OCI-LY1 (cell line): ENCODE measurements around the gene C5orf24.
A peak's percentile ranks its signal among the peaks of the same experiment; 100 is the strongest.

ENCODE experiments used
- H2AFZ ChIP-seq: fragments of 200-600 bp; sonication (generic), shearing (Covaris generic); 2 replicates; pipeline ENCODE4 v1.6.0; 2014; ENCODE audit warnings: antibody characterized with exemption, mild to moderate bottlenecking, low read length
- H3F3A ChIP-seq: fragments of 200-600 bp; sonication (generic), shearing (Covaris generic); 2 replicates; pipeline ENCODE4 v1.6.0; 2014; ENCODE audit warnings: mild to moderate bottlenecking, antibody characterized with exemption, low read length, moderate library complexity; ENCODE audit not compliant: insufficient read depth
- H3K27ac ChIP-seq: fragments of 200-600 bp; sonication (generic); 2 replicates; pipeline ENCODE4 v1.5.1; 2014; ENCODE audit warnings: low read length, mixed run types, mild to moderate bottlenecking, low read depth; ENCODE audit not compliant: poor library complexity, severe bottlenecking
- H3K27me3 ChIP-seq: fragments of 200-600 bp; sonication (generic); 2 replicates; pipeline ENCODE4 v1.6.0; 2014; ENCODE audit warnings: antibody characterized with exemption, mild to moderate bottlenecking, low read length, moderate library complexity; ENCODE audit not compliant: insufficient read depth
- H3K36me3 ChIP-seq: fragments of 200-600 bp; sonication (generic); 2 replicates; pipeline ENCODE4 v1.6.1; 2014; ENCODE audit warnings: mild to moderate bottlenecking, antibody characterized with exemption, low read length, moderate library complexity, mixed read lengths; ENCODE audit not compliant: insufficient read depth
- H3K4me1 ChIP-seq: fragments of 200-600 bp; sonication (generic); 2 replicates; pipeline ENCODE4 v1.5.1; 2014; ENCODE audit warnings: mild to moderate bottlenecking, low read length, moderate library complexity; ENCODE audit not compliant: insufficient read depth, severe bottlenecking
- H3K4me2 ChIP-seq: fragments of 200-600 bp; sonication (generic), shearing (Covaris generic); 2 replicates; pipeline ENCODE4 v1.6.1; 2014; ENCODE audit warnings: low read length
- H3K4me3 ChIP-seq: fragments of 200-600 bp; sonication (generic); 2 replicates; pipeline ENCODE4 v1.5.1; 2014; ENCODE audit warnings: low read length, low read depth, mild to moderate bottlenecking, mixed read lengths; ENCODE audit not compliant: poor library complexity, severe bottlenecking
- H3K79me2 ChIP-seq: fragments of 200-600 bp; shearing (Covaris generic); 2 replicates; pipeline ENCODE4 v1.6.1; 2016; ENCODE audit warnings: mixed run types, low read length, mixed read lengths; ENCODE audit not compliant: insufficient read depth
- H3K9ac ChIP-seq: fragments of 200-600 bp; sonication (generic), shearing (Covaris generic); 2 replicates; pipeline ENCODE4 v1.6.1; 2014; ENCODE audit warnings: mild to moderate bottlenecking, low read length, mixed read lengths
- H3K9me2 ChIP-seq: fragments of 200-600 bp; sonication (generic), shearing (Covaris generic); 2 replicates; pipeline ENCODE4 v1.6.1; 2014; ENCODE audit warnings: low read depth, mild to moderate bottlenecking, low read length, mixed read lengths
- H3K9me3 ChIP-seq: fragments of 200-600 bp; shearing (Covaris generic); 2 replicates; pipeline ENCODE4 v1.6.1; 2014; ENCODE audit warnings: low read length, mixed read lengths
- H4K20me1 ChIP-seq: fragments of 200-600 bp; sonication (generic), shearing (Covaris generic); 2 replicates; pipeline ENCODE4 v1.6.0; 2016; ENCODE audit warnings: mild to moderate bottlenecking, low read length; ENCODE audit not compliant: insufficient read depth
- CTCF ChIP-seq: fragments of 200-600 bp; sonication (generic), shearing (Covaris generic); IDR thresholded peaks from 2 replicates; pipeline ENCODE4 v1.5.1; 2017; ENCODE audit warnings: mild to moderate bottlenecking, antibody characterized with exemption, low read length, moderate library complexity, mixed read lengths
- EZH2 ChIP-seq: fragments of 200-600 bp; sonication (generic), shearing (Covaris generic); IDR thresholded peaks from 2 replicates; pipeline ENCODE4 v1.8.0; 2017; ENCODE audit warnings: borderline replicate concordance, mixed run types, mild to moderate bottlenecking, antibody characterized with exemption, low read length, moderate library complexity, mixed read lengths

The C5orf24 gene

GRCh38 chr5:134902071-134902801 lies 56.5 kb downstream of the C5orf24 start:
- Histone ChIP-seq H3K4me1 (peaks cover 42% of the 10 kb centered on the region), H3K4me3 (peak overlapping the region; percentile 5), H4K20me1 (no peaks in the 10 kb centered on the region), H2AFZ (no peak overlapping the region), H3K79me2 (no peaks in the 10 kb centered on the region), H3K9me2 (no peaks in the 10 kb centered on the region), H3K9me3 (no peaks in the 10 kb centered on the region), H3K27me3 (no peaks in the 10 kb centered on the region), H3K27ac (peak overlapping the region; percentile 95), H3K9ac (peak overlapping the region; percentile 45), H3F3A (peaks cover 17% of the 10 kb centered on the region), H3K36me3 (peaks cover 14% of the 10 kb centered on the region; the same call in 1 of the 2 replicates), H3K4me2 (peak overlapping the region; percentile 51)
- TF ChIP-seq EZH2: no peak
- no peak for TF ChIP-seq CTCF

DNA sequence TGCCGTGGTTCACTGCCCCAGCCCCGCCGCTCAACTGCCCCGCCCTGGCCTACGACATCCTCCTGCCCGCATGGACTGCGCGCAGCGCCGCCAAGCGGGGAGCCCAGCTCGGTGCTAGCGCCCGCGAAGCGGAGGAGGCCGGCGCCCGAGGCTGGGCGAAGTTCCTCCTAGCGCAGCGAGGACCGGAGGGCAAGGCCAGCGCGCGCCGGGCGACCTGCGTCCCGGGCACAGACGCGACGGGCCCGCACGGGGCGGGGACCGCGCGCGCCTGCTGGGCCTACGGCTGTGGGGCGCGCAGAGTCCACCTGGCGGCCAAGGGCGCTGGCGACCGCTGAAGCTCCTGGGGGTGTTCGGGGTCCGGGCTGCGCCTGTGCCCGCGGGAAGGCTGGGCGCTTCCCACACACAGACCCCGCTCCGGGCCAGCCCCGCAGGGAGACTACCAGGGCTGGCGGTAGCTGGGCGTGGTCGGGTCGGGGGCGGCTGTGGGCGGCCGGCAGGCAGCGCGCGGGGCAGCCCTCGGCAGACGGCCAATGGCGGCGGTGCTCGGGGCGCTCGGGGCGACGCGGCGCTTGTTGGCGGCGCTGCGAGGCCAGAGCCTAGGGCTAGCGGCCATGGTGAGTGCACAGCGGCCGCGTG lies 59.0 kb downstream of the C5orf24 start, which contains the start of gene PCBD2:
PCBD2 (plus strand) TSS at position 522 of the 636 bp plus-strand sequence; CDS start at position 531, 9 bp downstream.
- H3F3A ChIP-seq: peaks cover 11% of the 10 kb centered on the region
- peaks cover 10% of the 10 kb centered on the region; the same call in 1 of the 2 replicates for H3K36me3 ChIP-seq
- H3K9me3 ChIP-seq: no peaks in the 10 kb centered on the region
- peak within 1 kb of the TSS; percentile 82 for H3K4me2 ChIP-seq
- peak within 1 kb of the TSS; percentile 64 for H2AFZ ChIP-seq
- no peaks in the 10 kb centered on the region for H3K27me3 ChIP-seq
- peak within 1 kb of the TSS; percentile 81 for H3K4me3 ChIP-seq
- H3K4me1 ChIP-seq: peaks cover 42% of the 10 kb centered on the region
- H3K9ac ChIP-seq: peak within 1 kb of the TSS; percentile 87
- no peaks in the 10 kb centered on the region for H3K79me2 ChIP-seq
- peak within 1 kb of the TSS; percentile 95 for H3K27ac ChIP-seq
- TF ChIP-seq EZH2: no peak
- peak; percentile 87 for TF ChIP-seq CTCF
- H3K9me2 ChIP-seq: no peaks in the 10 kb centered on the region
- no peaks in the 10 kb centered on the region for H4K20me1 ChIP-seq

DNA sequence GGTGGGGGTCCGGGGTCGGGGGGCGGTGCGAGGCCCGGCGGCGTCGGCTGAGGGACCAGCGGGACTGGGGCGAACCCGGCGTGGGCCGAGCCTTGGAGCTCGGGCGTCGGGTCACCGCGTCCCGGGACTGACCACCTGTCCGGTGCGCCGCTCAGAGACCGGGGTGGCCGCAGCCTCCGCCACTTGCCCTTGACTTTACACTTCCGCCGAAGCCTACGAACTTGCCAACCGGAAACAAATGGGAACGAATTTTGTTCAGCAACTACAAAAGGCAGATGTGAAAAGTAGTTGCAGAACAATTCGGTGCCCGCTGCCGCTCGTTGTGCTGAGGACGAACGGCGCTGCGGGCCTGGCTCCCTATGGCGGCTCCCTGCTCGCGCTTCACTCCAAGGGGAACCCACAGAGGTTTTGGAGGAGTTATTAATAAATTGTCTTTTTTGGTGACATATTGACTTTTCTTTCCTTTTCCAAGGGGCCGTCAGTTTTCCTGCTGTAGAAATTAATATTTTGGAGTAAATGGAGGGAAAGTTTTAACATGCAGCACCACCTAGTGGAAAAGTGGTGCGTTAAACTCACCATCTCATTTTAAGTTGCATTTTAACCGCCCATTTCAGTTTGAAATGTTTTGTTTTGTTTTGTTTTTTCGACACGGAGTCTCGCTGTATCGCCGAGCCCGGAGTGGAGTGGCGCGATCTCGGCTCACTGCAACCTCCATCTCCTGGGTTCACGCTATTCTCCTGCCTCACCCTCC lies 59.7 kb downstream of the C5orf24 start:
- H3K27ac ChIP-seq: peak overlapping the region; percentile 95
- TF ChIP-seq EZH2 (no peak), CTCF (peak; percentile 83)
- H3K9me3 ChIP-seq: no peaks in the 10 kb centered on the region
- no peaks in the 10 kb centered on the region for H3K27me3 ChIP-seq
- H3K79me2 ChIP-seq: no peaks in the 10 kb centered on the region
- peak overlapping the region; percentile 81 for H3K4me3 ChIP-seq
- no peaks in the 10 kb centered on the region for H4K20me1 ChIP-seq
- peak overlapping the region; percentile 82 for H3K4me2 ChIP-seq
- H3K9me2 ChIP-seq: no peaks in the 10 kb centered on the region
- peak overlapping the region; percentile 87 for H3K9ac ChIP-seq
- peaks cover 42% of the 10 kb centered on the region for H3K4me1 ChIP-seq
- H2AFZ ChIP-seq: peak overlapping the region; percentile 64
- H3K36me3 ChIP-seq: peaks cover 10% of the 10 kb centered on the region; the same call in 1 of the 2 replicates
- peaks cover 7% of the 10 kb centered on the region; the same call in 1 of the 2 replicates for H3F3A ChIP-seq
